Esophagus squamous epithelium (tissue), 5 donors: ENCODE data around the gene ZWILCH. TPM values are rescaled to one million over a fixed set of nuclear protein-coding genes. Genes with fewer than 3 reads are reported as not detected.

Experiments
- DNase-seq: peaks from one replicate; lab custom pipeline; 2025; lab: John Stamatoyannopoulos, UW
- H3K27ac ChIP-seq, 4 donors: fragments of 200-600 bp; sonication (generic); one replicate each; pipeline ENCODE4 v1.5.1; 2016 to 2019; ENCODE audit warnings: mild to moderate bottlenecking in 1 of 4
- H3K27me3 ChIP-seq, 4 donors: fragments of 200-600 bp; sonication (generic); 1 replicate in 3 of 4; 2 replicates in 1 of 4; pipeline versions ENCODE4 v1.5.1 to v1.6.0; 2017 to 2021; ENCODE audit warnings: antibody characterized with exemption in 1 of 4
- H3K36me3 ChIP-seq, 3 donors: fragments of 200-600 bp; sonication (generic); one replicate each; pipeline ENCODE4 v1.5.1; 2016 to 2019
- H3K4me1 ChIP-seq, 3 donors: fragments of 200-600 bp; sonication (generic); one replicate each; pipeline ENCODE4 v1.5.1; 2017 to 2019
- H3K4me3 ChIP-seq, 4 donors: fragments of 200-600 bp; sonication (generic); 1 replicate in 3 of 4; 2 replicates in 1 of 4; pipeline ENCODE4 v1.5.1; 2016 to 2019; ENCODE audit warnings: mild to moderate bottlenecking in 2 of 4, moderate library complexity in 1 of 4
- H3K9me3 ChIP-seq, 3 donors: fragments of 200-600 bp; sonication (generic); one replicate each; pipeline ENCODE4 v1.5.1; 2016 to 2019
- CTCF ChIP-seq, 6 experiments: fragments of 450-650 bp in 4 of 6; fragments of 200-600 bp in 2 of 6; sonication (generic) in 2 of 6; IDR thresholded peaks; one replicate each; pipeline ENCODE4 v1.5.1; 2016 to 2019; ENCODE audit warnings: antibody characterized with exemption in 6 of 6, mild to moderate bottlenecking in 4 of 6, moderate library complexity in 4 of 6
- POLR2A ChIP-seq, 4 donors: fragments of 450-650 bp; IDR thresholded peaks; one replicate each; pipeline ENCODE4 v1.6.1; 2017; ENCODE audit warnings: antibody characterized with exemption in 4 of 4, mild to moderate bottlenecking in 4 of 4, moderate library complexity in 3 of 4
- WGBS, 2 donors: methylation state at CpG; one replicate each; pipeline ENCODE4 v1.1.5; 2018; 5-methylcytosine and 5-hydroxymethylcytosine counted together
- intact Hi-C: fragments of 100-400 bp; cut with DNase I; formaldehyde crosslinking; loops from one replicate; pipeline ENCODE4 v1.15.0; 2022
- total RNA-seq, 4 donors: library from RNA; depleted of rRNA; stranded (reverse); fragments of >200 nt; gene quantifications; one replicate each; pipeline ENCODE4 v1.1.0, GENCODE V29; 2016
- donor health status: DM: yes; HTN: yes; CAD: no.

The ZWILCH gene
- total RNA-seq, 4 donors from 2014 or later = 4.5 to 21.2 (median 11.4) TPM

GRCh38 chr15:66489179-66489791 lies 15.8 kb upstream of the ZWILCH start:
- Histone ChIP-seq H3K4me3 (no peak overlapping the region), H3K4me1 (peaks cover 0 to 13% (median 0%) of the 10 kb centered on the region in 3 donors), H3K27me3 (no peaks in the 10 kb centered on the region), H3K27ac (peak overlapping the region in 1 of 4 donors; percentile 22), H3K36me3 (peaks cover 11 to 98% (median 16%) of the 10 kb centered on the region in 3 donors), H3K9me3 (no peaks in the 10 kb centered on the region)
- DNase-seq = no peak
- intact Hi-C loops = no loop called here
- WGBS, 2 donors = 31 to 43% methylated on average over 6 of the region's 6 CpGs
- no peak for TF ChIP-seq CTCF (IDR thresholded peaks at IDR 0.05)
- no peak for TF ChIP-seq POLR2A (IDR thresholded peaks at IDR 0.05)

DNA sequence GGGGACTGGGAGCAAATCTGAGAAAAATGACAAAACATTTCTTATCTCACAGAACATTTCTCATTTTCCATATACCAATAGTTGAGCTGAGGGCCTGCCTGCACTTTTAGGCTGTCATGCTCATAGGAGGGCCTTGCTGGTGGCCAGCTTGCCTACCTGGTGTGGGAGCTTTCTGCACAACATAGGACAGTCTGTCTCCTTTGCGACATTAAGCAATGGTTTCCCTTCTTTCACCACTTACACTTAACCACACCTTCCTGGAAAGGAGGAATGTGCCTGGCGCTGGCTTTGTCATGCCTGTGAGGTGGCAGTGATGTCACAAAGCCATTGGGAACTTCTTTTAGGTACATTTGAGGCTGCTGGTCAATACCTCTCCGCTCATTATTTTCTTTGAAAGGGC lies 13.3 kb upstream of the ZWILCH start:
- H3K27me3 ChIP-seq = no peaks in the 10 kb centered on the region
- no peak overlapping the region for H3K27ac ChIP-seq
- H3K4me1 ChIP-seq = peaks cover 6 to 31% (median 8%) of the 10 kb centered on the region in 3 donors
- WGBS, 2 donors = 88 to 90% methylated on average over 3 of the region's 3 CpGs
- DNase-seq = no peak
- TF ChIP-seq POLR2A (IDR thresholded peaks at IDR 0.05) (no peak), CTCF (IDR thresholded peaks at IDR 0.05) (no peak)
- H3K36me3 ChIP-seq = peaks cover 8 to 89% (median 16%) of the 10 kb centered on the region in 3 donors
- H3K4me3 ChIP-seq = no peak overlapping the region
- H3K9me3 ChIP-seq = no peaks in the 10 kb centered on the region
- intact Hi-C loops = no loop called here

DNA sequence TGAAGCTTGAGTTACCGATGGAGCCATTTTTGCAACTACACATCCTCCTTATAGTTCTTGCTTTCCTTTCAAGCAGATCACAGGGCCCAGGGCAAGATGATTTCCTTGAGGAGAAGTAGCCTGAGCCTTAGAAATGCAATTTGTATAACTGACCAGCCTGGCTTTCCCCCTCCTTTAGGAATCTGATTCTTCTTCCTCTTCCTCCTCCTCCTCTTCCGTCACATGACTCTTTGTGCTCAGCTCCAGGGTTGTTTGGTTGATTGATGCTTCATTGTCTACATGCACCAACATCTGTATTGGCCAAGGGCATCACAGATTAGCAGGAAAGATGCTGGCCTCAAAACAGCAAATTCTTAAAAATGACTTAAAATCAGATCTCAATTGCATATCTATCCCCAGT lies 10.9 kb upstream of the ZWILCH start:
- peaks cover 14 to 43% (median 18%) of the 10 kb centered on the region in 3 donors for H3K4me1 ChIP-seq
- H3K9me3 ChIP-seq = no peaks in the 10 kb centered on the region
- WGBS, 2 donors = 60 to 67% methylated on average over 2 of the region's 2 CpGs
- H3K36me3 ChIP-seq = peaks cover 8 to 79% (median 22%) of the 10 kb centered on the region in 3 donors
- no peak overlapping the region for H3K4me3 ChIP-seq
- no peak for DNase-seq
- TF ChIP-seq CTCF (IDR thresholded peaks at IDR 0.05) (no peak), POLR2A (IDR thresholded peaks at IDR 0.05) (no peak)
- intact Hi-C loops = no loop called here
- no peak overlapping the region for H3K27ac ChIP-seq
- H3K27me3 ChIP-seq = no peaks in the 10 kb centered on the region

GRCh38 chr15:66496951-66497501 lies 8.1 kb upstream of the ZWILCH start:
- DNase-seq = no peak
- TF ChIP-seq CTCF (IDR thresholded peaks at IDR 0.05) = no peak
- no peak for TF ChIP-seq POLR2A (IDR thresholded peaks at IDR 0.05)
- 21 to 38% methylated on average over 6 to 15 of the region's 17 CpGs for WGBS, 2 donors
- Histone ChIP-seq H3K4me3 (peak overlapping the region; percentile 69 to 94 (median 83)), H3K36me3 (peaks cover 14 to 79% (median 35%) of the 10 kb centered on the region in 3 donors), H3K4me1 (peaks cover 14 to 53% (median 20%) of the 10 kb centered on the region in 3 donors), H3K27ac (peak overlapping the region; percentile 89 to 95 (median 94)), H3K9me3 (no peaks in the 10 kb centered on the region), H3K27me3 (no peaks in the 10 kb centered on the region)
- intact Hi-C loops = loop anchor here (5.0 kb wide), 1 partner anchor 110 kb away; the partner anchor contains the start of gene MAP2K1
